ENCODE results near the gene MDK.
"Not testable (repeated sequence)": the region's sequence is repeated elsewhere in the genome, so short reads cannot be mapped to it uniquely, and the experiment has no call there.

MDK gene

DNA sequence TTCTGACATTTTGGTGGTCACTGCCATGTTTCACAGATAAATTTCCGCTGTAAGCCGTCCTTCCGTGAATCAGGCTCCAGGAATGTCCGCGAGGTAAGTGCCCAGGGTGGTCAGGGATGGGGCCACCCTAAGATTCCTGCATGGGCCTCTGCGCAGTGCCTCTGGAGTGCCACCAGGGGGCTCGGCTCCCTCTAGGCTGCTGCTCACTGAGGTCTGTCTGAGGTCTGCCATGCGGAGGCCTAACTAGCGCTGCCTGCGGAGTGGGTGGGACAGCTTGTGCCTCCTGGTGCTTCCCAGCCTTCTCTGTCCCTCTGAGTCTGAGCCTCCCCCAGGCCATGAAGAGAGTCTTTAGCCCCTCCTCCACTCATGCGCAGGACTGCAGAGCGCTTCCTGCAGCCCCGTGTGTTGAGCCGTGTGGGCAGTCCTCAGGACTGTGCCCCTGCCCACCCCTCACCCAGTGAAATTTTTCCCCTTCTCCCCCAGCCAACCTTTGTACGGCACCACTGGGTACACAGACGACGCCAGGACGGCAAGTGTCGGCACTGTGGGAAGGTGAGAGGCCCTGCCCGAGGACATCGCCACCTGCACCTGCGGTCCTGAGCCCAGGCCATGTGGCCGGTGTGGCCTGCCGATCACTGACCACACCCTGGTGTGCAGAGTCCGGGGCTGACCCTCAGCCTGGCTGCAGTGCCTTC is 11.9 kb upstream of the MDK start:
- DNase-seq = no peak

DNA sequence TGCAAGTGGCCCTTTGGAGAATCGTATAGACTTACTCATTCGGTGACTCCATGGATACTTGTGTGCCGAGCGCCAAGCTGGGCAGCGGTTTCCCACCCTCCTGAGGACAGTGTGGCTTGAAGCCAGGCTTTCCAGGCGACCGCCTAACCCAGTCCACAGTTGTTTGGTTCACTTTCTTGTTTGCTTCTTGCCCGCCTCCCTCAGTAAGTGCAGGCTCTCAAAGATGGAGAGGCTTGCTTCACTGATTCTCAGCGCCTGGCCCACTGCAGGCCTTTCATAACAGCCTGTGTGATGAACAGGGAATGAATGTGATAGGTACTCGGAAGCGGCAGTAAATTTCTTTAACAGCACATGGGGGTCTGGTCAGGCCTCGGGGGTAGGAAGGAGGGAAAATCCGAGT is 11.2 kb upstream of the MDK start:
- no peak for DNase-seq

DNA sequence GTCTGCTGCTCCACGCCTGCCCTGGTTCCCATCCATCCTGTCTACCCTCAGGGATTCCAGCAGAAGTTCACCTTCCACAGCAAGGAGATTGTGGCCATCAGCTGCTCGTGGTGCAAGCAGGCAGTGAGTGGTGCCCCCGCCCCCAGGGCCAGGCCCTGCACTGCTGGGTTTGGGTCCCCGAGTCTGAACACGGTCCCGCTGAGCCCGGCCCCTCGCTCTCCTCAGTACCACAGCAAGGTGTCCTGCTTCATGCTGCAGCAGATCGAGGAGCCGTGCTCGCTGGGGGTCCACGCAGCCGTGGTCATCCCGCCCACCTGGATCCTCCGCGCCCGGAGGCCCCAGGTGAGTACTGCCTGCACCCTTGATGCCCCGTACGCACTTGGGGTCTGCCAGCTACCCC is 10.2 kb upstream of the MDK start:
- DNase-seq = not testable (repeated sequence)

DNA sequence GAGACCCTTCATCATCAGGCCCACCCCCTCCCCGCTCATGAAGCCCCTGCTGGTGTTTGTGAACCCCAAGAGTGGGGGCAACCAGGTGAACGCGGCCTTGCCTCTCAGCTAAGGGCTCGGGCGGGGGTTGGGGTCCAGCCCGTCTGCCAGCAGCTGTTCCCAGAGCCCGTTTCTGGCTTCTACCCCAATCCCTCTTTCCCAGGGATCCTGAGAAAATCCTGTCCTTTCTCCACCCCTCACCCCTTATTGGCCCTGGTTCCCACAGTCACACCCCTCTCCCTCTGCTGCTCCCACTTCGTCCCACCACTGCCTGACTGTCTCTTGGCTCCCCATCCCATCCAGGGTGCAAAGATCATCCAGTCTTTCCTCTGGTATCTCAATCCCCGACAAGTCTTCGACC is 9.4 kb upstream of the MDK start:
- no peak for DNase-seq

DNA sequence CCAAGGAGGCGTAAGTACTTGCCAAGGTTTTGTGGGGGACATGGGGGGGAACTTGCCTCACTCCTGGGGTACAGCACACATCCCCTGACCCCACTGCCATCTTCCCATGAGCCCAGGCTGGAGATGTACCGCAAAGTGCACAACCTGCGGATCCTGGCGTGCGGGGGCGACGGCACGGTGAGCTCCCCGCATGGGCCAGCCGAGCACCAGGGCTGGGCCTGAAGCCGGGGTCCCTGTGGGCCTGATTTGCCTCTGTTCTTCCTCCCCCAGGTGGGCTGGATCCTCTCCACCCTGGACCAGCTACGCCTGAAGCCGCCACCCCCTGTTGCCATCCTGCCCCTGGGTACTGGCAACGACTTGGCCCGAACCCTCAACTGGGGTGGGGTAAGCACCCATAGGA is 9.0 kb upstream of the MDK start:
- not testable (repeated sequence) for DNase-seq

DNA sequence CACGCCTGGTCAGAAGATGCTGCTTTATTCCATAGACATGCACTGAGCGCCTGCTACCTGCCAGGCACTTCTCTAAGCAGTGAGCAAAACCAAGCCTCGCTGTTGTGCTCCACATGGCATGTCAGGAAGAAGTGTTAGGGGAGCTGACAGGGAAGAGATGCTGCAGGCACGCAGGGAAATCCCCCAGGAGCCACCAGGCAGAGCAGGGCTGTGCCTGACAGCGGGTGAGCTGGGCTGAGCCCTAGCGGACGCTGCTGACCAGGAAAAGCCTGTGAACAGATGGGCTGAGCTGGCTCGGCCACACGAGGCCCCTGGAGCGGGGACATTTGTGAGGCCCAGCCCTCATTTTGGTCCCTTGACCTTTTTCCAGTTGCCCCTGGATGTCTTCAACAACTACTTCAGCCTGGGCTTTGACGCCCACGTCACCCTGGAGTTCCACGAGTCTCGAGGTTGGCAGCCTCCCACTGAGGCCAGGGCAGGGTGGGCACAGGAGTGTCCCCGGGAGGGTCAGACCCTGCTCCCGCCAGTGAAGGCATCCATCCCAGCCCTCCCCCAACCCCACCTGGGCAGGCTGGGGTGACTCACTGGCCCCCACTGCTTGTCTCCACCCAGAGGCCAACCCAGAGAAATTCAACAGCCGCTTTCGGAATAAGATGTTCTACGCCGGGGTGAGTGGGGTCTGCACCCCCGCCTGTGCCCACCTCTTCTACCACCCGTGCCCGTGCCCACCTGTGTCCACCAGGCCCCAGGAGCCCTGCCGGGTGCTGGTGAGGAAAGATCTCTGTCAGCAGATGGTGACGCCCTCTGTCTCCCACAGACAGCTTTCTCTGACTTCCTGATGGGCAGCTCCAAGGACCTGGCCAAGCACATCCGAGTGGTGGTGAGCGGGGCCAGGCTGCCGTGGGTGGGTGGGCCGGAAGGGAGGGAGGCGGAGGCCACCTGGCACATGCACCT is 7.4 kb upstream of the MDK start:
- no peak for DNase-seq

DNA sequence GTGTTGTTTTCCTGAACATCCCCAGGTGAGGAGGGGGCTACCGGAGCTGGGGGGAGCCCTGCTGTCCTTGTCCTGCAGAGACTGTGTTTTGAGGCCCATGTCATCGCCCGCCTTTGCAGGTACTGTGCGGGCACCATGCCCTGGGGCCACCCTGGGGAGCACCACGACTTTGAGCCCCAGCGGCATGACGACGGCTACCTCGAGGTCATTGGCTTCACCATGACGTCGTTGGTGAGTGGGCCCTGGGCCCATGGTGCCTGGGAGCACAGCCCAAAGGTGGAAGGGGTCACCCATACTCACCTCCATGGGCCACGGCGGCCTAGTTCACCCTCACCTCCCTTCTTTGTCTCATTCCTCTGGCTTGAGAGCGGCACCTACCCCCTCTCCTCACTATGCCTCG is 6.7 kb upstream of the MDK start:
- no peak for DNase-seq

DNA sequence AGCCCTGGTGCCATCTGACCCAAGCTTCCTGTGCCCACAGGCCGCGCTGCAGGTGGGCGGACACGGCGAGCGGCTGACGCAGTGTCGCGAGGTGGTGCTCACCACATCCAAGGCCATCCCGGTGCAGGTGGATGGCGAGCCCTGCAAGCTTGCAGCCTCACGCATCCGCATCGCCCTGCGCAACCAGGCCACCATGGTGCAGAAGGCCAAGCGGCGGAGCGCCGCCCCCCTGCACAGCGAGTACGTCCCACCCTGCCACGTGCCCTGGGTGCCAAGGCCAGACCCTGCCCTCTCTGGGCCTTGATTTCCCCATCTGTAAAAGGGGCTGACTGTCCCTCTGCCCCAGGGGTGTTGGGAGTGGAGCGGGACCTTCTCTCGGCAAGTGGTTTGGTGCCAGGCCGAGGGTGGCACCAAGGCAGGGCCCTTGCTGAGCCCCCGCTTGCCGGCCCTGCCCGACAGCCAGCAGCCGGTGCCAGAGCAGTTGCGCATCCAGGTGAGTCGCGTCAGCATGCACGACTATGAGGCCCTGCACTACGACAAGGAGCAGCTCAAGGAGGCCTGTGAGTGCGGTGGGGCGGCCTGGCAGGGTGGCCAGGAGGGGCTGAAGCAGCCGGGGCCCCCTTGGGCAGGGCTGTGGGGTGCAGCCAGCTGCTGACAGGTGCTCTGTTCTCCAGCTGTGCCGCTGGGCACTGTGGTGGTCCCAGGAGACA is 5.9 kb upstream of the MDK start:
- DNase-seq = no peak

DNA sequence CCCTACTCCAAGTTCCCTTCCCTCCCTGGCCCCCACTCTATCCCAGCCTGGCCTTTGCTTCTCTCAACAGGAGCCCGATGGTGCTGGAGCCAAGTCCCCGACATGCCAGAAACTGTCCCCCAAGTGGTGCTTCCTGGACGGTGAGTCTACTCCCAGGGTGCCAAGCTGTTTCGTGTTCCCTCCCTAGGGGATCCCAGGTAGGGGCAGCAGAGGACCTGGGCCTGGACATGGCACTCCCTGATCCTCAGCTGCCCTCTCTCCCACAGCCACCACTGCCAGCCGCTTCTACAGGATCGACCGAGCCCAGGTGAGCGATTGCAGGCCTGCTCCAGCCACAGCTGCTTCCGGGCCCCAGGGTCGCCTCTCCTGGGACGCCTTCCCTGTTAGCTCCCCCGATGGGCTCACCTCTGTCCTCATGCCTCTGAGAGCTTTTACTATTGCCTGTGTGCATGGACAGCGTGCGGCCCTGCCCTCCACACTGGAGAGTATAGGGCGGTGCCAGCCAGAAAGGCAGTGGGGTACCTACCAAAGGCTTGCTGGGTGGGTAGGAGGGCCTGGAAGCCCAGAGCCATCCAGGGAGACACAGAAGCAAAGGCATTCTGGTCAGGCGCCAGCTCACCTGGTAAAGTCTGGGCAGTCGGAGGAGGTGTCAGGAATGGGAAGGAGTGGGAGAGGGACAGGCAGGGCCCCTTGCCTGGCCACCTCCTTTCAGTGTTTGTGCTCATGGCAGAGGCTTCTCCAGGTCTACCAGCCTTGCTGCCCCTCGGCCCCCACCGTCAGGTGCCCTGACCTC is 5.0 kb upstream of the MDK start:
- DNase-seq = no peak

DNA sequence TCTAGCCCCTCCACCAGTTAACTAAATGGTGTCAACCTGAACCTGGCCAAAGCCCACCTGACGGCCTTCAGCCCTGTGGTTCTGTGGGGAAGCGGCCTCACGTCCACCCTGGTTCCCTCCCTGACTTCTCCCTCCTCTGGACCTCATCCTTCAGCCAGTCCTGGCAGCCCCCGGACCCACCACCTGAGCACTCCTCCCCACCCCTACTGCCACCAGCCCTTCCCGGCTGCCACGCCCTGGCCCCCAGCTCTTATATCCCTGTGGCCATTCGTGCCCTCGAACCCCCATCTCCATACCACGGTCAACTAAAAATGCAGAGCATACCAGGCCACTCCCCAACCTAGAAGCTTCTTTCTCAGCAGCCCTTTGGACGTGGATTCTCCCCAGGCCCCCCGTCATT is 4.2 kb upstream of the MDK start:
- DNase-seq = no peak

DNA sequence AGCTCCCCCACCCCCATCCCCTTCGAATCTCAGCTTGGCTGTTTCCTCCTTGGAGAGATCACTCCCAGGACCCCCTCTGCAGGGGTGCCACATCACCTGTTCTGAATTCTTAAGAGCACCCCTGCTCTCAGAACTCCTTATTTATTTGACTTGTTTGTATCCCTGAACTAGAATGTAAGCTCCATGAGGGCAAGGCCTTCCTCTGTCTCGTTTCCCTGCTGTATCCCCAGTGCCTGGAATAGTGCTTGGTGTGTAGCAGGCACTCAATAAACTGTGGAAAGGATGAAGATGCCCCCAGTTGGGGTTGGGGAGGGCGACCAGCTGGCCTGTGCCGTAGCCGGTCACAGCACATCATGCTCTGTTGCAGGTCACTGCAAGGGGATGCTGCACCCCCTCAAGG is 3.6 kb upstream of the MDK start:
- no peak for DNase-seq

DNA sequence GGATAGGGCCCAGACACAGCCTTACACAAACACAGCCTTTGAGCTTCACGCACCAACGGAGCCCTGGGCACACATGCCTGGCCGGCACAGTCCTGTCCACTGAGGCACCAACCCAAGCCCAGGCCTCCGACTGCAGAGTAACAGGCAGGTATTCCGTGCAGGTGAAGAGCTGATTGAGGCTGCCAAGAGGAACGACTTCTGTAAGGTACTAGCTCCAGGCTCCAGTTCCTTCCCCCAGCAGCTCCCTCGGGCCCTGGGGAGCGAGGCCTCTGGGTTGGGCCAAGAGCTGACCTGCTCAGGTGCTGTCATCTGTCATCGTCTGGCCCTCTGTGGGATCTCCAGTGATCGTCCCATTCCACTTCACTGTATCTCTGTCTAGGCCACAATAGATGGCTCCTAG is 3.2 kb upstream of the MDK start:
- no peak for DNase-seq

DNA sequence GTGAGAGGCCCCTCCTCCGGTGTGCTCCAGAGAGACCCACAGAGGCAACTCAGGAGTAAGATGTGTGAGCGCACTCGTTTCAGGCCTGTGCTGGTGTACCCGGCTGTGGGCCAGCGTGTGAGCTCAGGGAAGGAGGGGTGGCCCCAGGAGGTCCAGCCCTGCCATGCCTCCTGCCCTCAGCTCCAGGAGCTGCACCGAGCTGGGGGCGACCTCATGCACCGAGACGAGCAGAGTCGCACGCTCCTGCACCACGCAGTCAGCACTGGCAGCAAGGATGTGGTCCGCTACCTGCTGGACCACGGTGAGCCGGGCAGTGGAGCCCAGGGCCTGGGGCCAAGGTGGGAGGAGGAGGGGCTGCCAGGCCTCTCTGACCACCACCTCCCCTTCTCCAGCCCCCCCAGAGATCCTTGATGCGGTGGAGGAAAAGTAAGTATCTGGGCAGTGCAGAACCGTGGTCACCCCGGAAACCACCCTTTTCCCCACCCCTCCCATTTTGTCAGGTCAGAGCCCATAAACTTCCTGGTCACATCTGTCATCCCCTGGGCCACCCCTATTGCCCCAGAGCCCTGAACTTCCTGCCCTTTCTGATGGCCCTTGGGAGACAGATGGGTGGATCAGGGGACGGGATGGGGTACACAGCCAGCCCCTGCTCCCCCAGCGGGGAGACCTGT is 2.5 kb upstream of the MDK start:
- DNase-seq = no peak

DNA sequence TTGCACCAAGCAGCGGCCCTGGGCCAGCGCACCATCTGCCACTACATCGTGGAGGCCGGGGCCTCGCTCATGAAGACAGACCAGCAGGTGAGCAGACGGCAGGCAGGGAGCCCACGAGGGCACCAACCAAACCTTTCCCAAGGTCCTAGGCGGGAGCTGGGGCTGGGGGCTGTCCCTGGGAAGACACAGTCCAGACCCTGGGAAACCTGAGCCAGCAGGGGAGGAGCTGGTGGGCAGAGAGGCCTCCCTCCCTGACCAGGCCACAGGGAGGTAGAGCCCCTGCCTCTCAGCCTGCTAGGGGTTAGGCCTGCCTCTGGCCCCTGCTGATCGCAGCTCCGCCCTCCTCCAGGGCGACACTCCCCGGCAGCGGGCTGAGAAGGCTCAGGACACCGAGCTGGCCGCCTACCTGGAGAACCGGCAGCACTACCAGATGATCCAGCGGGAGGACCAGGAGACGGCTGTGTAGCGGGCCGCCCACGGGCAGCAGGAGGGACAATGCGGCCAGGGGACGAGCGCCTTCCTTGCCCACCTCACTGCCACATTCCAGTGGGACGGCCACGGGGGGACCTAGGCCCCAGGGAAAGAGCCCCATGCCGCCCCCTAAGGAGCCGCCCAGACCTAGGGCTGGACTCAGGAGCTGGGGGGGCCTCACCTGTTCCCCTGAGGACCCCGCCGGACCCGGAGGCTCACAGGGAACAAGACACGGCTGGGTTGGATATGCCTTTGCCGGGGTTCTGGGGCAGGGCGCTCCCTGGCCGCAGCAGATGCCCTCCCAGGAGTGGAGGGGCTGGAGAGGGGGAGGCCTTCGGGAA is 1.8 kb upstream of the MDK start:
- DNase-seq = not testable (repeated sequence)

DNA sequence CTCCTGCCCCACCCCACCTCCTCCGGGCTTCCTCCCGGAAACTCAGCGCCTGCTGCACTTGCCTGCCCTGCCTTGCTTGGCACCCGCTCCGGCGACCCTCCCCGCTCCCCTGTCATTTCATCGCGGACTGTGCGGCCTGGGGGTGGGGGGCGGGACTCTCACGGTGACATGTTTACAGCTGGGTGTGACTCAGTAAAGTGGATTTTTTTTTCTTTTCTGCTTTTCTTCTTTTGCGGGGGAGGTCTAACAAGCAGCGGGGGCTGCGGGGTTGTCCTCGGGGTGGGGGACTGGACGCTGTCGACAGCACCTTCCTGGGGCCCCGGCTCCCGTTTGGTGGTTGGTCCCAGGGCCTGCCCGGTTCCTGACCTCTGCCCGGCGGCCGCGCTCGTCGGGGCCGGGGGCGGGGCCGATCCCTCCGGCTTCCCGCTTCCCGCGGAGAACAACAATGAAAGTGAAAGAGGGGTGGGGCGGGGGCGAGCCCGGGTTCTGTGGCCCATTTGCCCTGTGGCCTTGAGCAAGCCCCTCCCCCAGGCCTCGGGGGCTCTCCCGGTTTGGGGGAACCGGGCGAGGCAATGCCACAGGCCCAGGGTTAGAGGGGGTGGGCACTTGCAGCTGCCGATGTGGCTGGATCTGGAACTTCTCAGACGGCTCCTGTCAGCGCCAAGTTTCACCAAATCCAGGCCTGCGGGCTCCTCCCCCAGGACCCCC is 975 bp upstream of the MDK start:
- DNase-seq = no peak

DNA sequence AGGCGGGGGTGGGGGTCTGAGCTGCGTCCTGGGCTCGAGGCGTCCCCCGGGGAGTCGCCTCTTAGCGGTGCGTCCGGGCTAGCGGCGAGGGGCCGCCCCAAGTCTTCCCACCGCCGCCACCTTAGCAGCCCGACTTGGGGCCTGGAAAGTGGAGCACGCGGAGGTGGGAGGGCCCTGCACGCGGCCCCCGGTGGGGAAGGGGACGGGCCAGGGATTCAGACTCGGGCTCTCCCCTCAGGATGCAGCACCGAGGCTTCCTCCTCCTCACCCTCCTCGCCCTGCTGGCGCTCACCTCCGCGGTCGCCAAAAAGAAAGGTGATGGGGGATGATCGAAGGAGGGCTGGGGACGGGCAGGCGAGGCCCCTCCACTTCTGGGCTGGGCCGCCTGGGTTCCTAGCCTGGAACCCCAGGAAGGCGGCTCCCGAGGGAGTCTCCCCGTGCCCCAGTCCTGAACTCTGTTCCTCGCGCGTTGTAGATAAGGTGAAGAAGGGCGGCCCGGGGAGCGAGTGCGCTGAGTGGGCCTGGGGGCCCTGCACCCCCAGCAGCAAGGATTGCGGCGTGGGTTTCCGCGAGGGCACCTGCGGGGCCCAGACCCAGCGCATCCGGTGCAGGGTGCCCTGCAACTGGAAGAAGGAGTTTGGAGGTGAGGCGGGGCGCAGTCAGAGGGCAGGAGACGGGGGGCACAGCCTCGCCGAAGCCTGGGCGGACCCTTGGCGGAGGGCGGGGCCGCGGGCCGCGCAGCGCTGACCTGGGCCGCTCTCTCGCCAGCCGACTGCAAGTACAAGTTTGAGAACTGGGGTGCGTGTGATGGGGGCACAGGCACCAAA is 563 bp downstream of the MDK start:
- DNase-seq = no peak

DNA sequence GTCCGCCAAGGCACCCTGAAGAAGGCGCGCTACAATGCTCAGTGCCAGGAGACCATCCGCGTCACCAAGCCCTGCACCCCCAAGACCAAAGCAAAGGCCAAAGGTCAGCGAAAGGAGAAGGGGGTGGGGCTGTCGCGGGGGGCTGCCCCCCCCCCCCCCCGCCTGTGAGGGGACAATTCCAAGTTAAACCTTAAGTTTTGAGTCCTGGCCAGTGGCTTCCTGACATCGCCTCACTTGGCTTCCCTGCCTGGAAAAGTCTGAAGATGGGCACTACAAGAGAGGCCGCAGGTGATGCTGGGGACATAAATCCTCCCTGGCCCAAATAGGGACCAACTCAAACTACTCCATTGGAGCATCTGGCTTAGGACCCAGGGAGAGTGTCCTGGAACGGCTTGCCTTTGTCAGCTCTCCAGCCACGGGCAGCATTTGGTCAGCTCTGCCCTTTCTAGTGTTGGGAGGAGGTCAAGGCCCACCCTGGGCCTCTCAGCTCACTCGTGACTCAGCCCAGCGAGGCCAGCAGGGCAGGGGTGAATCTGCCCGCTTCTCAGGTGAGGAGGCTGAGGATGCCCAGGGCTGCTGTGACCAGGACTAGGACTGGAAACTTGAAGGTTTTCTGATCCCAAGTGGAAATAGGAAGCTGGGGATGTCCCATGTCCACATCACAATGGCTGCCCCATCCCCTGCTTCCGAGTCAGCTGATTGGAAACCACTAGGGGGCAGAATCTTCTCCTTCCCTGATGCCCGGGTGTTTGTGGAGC is 1.4 kb downstream of the MDK start:
- DNase-seq = no peak

DNA sequence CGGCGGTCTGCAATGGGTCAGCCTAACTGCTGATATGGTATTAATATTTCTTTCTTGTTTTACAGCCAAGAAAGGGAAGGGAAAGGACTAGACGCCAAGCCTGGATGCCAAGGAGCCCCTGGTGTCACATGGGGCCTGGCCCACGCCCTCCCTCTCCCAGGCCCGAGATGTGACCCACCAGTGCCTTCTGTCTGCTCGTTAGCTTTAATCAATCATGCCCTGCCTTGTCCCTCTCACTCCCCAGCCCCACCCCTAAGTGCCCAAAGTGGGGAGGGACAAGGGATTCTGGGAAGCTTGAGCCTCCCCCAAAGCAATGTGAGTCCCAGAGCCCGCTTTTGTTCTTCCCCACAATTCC is 1.9 kb downstream of the MDK start:
- no peak for DNase-seq

Data from hippocampal formation (tissue), 2 donors.